NT2/D1 (cell line): Measurements from ENCODE around the gene GAS7.
A peak's percentile ranks its signal among the peaks of the same experiment; 100 is the strongest.

ENCODE experiments used
- DNase-seq: peaks from one replicate; pipeline ENCODE4 v3.0.0-alpha.2; 2011; ENCODE audit warnings: low read depth, low spot score
- H3K27me3 ChIP-seq: 2 replicates; pipeline ENCODE4 v1.6.0; 2011; ENCODE audit warnings: mild to moderate bottlenecking; ENCODE audit not compliant: insufficient read length, insufficient read depth
- H3K36me3 ChIP-seq: 2 replicates; pipeline ENCODE4 v1.6.1; 2011; ENCODE audit warnings: mild to moderate bottlenecking, low read length, mixed read lengths; ENCODE audit not compliant: insufficient read depth, insufficient read length
- H3K4me1 ChIP-seq: 2 replicates; pipeline ENCODE4 v1.5.1; 2011; ENCODE audit not compliant: insufficient read depth, insufficient read length
- H3K4me3 ChIP-seq: 2 replicates; pipeline ENCODE4 v1.5.1; 2011; ENCODE audit warnings: low read depth; ENCODE audit not compliant: insufficient read length
- H3K9ac ChIP-seq: 2 replicates; pipeline ENCODE4 v1.6.0; 2011; ENCODE audit warnings: low read depth; ENCODE audit not compliant: insufficient read length
- H3K9me3 ChIP-seq: 2 replicates; pipeline ENCODE4 v1.5.1; 2011; ENCODE audit warnings: mild to moderate bottlenecking, low read length; ENCODE audit not compliant: insufficient read depth
- SUZ12 ChIP-seq: IDR thresholded peaks from 2 replicates; pipeline ENCODE4 v1.6.1; 2011; ENCODE audit not compliant: insufficient read length, insufficient read depth; ENCODE audit errors: extremely low read depth
- YY1 ChIP-seq: IDR thresholded peaks from 2 replicates; pipeline ENCODE4 v1.6.1; 2011; ENCODE audit not compliant: insufficient read length, insufficient read depth
- ZNF274 ChIP-seq: IDR thresholded peaks from 2 replicates; pipeline ENCODE4 v1.6.1; 2011; ENCODE audit warnings: mild to moderate bottlenecking, low read depth, low read length

GAS7 gene

DNA sequence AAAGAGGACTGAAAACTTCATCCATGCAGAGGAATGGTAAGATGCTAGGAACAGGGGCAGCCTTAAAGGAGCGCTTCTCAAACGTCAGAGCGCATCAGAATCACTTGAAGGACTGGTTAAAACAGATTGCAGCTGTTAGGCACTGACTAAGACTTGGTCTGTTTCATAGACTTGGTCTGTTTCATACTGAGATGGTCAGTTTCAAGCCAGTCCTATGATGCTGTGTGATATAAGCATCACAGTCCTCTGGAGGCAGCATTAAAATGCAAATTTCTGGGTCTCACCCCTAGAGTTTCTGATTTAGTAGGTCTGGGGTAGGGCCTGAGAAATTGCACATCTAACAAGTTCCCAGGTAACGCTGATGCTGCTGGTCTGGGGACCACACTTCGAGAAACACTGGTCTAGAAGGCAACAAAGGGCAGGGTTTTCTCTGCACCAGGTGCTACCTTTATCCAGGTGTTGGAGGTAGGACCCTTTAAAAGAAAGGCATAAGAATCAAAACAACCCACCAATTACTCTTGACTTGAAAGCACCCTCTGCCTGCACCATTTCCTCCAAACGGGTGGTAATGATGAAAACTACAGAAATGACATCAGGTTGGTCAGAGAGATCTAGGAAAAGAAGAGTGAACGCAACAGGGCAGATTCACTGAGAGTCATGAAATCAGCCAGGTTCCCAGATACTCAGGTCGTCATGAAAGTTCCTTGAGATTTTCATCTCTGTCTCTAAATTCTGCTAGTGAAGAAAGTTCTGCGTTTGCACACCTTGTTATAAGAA, 198.3 kb downstream of the GAS7 start:
- no peak for DNase-seq

DNA sequence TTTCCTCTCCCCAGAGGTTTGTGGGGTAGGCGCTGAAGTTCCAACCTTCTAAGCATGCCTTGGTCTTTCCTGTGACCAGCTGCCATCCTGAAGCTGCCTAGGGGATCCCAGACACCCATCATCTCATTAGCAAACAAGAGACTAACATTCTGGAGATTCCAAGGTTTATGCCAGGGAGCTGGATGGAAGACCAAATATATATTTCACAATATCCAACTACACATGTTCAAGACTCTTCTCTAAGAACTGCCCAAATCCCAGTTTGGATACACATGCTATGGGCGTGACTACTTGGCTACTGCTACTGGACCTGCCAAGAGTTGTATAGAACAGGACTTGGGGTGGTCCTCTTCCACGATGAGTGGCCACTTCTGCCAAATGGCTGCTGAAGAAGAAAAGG, 200.3 kb downstream of the GAS7 start:
- H3K9me3 ChIP-seq = no peaks in the 10 kb centered on the region
- H3K4me1 ChIP-seq = peaks cover 2% of the 10 kb centered on the region
- no peaks in the 10 kb centered on the region for H3K36me3 ChIP-seq
- TF ChIP-seq ZNF274 (no peak), YY1 (no peak), SUZ12 (no peak)
- no peak overlapping the region for H3K4me3 ChIP-seq
- no peak for DNase-seq
- H3K27me3 ChIP-seq = no peaks in the 10 kb centered on the region
- no peak overlapping the region for H3K9ac ChIP-seq

More for the DNA sequence above, 198.3 kb downstream of the GAS7 start:
- Histone ChIP-seq H3K36me3 (no peaks in the 10 kb centered on the region), H3K4me1 (peaks cover 2% of the 10 kb centered on the region), H3K27me3 (no peaks in the 10 kb centered on the region), H3K9ac (no peak overlapping the region), H3K9me3 (no peaks in the 10 kb centered on the region), H3K4me3 (no peak overlapping the region)
- TF ChIP-seq YY1 = no peak
- no peak for TF ChIP-seq SUZ12
- no peak for TF ChIP-seq ZNF274

DNA sequence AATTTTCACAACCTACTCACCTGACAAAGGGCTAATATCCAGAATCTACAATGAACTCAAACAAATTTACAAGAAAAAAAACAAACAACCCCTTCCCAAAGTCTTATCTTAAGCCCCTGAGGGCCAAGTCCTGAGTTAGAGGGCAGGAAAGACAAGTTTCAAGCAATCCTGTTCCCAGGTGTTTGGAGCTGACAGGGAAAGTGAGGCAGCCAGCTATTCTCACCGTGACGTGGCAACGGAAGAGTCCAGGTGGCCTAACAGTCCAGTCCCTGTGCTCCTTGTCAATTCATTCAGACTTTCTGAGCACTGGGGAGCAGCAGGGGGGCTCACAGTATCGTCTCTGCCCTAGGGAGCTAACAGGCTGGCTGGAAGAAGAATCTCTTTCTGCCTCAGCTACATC, 203.6 kb downstream of the GAS7 start:
- Histone ChIP-seq H3K4me3 (no peak overlapping the region), H3K9me3 (no peaks in the 10 kb centered on the region), H3K4me1 (no peaks in the 10 kb centered on the region), H3K27me3 (no peaks in the 10 kb centered on the region), H3K36me3 (no peaks in the 10 kb centered on the region), H3K9ac (no peak overlapping the region)
- DNase-seq = no peak
- TF ChIP-seq YY1 (no peak), SUZ12 (no peak), ZNF274 (no peak)

DNA sequence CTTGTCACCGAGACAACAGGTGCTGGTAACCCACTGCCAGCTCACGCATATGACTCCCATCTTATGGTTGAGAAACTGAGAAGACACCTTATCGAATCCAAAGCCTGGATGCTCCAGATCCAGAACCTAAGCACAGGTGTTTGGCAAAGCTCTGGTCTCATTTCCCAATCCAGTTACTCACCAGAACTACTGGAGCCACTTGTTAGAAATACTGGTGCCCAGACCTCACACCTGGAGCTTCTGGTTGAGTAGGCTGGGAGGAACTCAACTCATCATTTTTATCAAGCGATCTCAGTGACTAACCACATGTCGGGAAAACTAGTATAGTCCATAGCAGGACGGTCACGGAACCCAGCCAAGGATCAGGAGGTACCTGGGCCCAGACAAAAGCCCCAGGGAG, 206.6 kb downstream of the GAS7 start:
- no peaks in the 10 kb centered on the region for H3K36me3 ChIP-seq

DNA sequence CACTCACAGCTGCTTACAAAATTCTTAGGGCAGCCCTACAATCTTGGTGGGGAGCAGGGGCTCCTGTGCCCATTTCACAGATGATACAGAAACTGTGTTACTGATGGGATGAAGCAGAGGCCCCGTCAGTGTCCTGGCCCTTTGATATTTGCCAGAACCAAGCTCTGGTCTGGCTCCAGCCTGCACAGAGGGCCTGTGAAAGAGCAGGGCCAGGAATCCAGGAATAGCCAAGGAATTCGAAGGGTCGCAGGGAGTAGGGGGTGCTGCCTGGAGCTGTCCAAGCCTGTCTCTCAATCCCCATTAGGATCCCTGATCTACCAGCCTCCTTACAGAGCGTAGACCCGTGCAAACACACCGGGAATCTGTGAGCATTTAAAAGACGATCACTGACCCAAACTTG, 207.1 kb downstream of the GAS7 start:
- Histone ChIP-seq H3K36me3 (no peaks in the 10 kb centered on the region), H3K4me3 (no peak overlapping the region), H3K9ac (no peak overlapping the region), H3K27me3 (no peaks in the 10 kb centered on the region), H3K9me3 (no peaks in the 10 kb centered on the region), H3K4me1 (peaks cover under 1% of the 10 kb centered on the region)
- TF ChIP-seq SUZ12 = no peak
- TF ChIP-seq ZNF274 = no peak
- no peak for TF ChIP-seq YY1
- DNase-seq = no peak

More for the DNA sequence above, 206.6 kb downstream of the GAS7 start:
- no peaks in the 10 kb centered on the region for H3K4me1 ChIP-seq
- TF ChIP-seq SUZ12 (no peak), ZNF274 (no peak), YY1 (no peak)
- no peaks in the 10 kb centered on the region for H3K27me3 ChIP-seq
- H3K9ac ChIP-seq = no peak overlapping the region
- no peak overlapping the region for H3K4me3 ChIP-seq
- H3K9me3 ChIP-seq = no peaks in the 10 kb centered on the region
- no peak for DNase-seq

DNA sequence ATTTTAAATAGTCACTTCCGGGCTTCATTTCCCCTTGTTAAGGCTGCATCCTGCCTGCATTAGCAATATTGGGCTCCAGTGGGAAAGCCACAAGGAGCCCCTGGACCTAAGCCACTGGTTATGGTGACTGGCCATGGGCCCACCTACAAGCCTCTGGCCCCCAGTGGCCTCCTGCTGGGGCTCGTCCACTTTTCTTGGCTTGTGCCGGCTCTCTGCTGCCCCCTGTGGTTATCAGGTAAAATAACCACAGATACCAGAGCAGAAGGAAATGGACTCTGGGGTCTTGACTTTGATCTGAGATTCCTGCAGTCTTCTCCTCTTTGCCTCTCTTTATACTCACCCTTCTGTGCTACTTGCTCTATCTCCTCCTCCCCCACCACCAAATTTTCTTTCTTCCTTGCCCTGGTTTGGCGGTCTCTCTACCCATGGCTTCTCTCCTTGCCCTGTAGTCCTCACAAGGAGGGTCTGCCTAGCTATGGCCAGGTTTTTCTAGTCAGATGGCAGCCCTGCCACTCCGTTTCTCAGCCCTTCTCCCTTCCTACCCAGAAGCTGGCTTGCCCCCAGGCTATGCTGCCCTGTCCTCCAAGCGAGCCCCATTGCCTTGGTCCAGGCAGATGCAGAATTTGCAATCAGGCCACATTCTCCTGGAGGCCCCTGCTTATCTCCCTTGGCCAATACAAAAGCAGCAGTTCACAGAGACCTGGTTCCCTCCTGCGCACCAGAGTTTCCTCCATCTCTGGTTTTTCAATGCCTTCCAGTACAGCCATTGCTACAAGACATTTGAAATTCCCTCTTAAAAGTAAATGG, 210.4 kb downstream of the GAS7 start:
- Histone ChIP-seq H3K27me3 (no peaks in the 10 kb centered on the region), H3K4me3 (no peak overlapping the region), H3K36me3 (no peaks in the 10 kb centered on the region), H3K9me3 (no peaks in the 10 kb centered on the region), H3K9ac (no peak overlapping the region), H3K4me1 (peaks cover 2% of the 10 kb centered on the region)
- peak; percentile 11 for DNase-seq
- TF ChIP-seq YY1 (no peak), ZNF274 (no peak), SUZ12 (no peak)

DNA sequence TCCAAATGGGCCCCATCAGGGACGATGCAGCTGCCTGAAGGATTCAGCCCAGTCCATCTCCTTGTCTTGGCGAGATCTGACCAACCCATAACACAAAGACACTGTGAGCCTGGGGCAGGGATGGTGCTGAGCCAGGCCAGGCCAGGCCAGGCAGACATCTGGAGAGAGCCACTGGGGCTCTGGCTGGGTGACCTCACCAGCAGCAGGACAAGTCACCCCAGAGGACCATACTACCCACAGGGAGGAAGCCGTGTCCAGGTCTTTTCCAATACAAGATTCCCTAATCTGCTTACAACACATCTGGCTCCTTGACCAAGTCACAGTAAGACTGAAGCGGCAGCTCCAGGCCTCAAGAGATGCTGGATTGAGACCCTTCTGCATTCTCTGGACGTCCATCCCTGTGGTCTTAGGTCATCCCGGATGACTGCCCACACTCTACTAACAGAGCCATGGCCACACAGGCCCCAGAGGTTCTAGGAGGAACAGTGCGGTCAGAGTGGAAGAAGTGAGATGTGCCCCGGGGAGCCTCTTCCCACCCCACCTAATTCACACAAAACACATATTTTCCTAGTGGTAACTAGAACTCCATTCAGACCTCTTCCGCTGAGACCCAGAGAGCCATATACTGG, 211.5 kb downstream of the GAS7 start:
- H3K9me3 ChIP-seq = no peaks in the 10 kb centered on the region
- peaks cover 2% of the 10 kb centered on the region for H3K4me1 ChIP-seq
- H3K9ac ChIP-seq = no peak overlapping the region
- no peak overlapping the region for H3K4me3 ChIP-seq
- DNase-seq = no peak
- no peaks in the 10 kb centered on the region for H3K36me3 ChIP-seq
- no peaks in the 10 kb centered on the region for H3K27me3 ChIP-seq
- TF ChIP-seq ZNF274 (no peak), SUZ12 (no peak), YY1 (no peak)
